ENCODE results near the gene RPRD1A. TPM values are rescaled to one million over a fixed set of nuclear protein-coding genes. Genes with fewer than 3 reads are reported as not detected.

RPRD1A gene
- total RNA-seq, 1 donor from 2014 or later: 52.4 TPM

- H3K27me3 Mint-ChIP-seq: no peaks in the 10 kb centered on the region
- no peak for DNase-seq (ENCODE audit: extremely low spot score, unreplicated experiment)
- TF ChIP-seq, protein P1, sequence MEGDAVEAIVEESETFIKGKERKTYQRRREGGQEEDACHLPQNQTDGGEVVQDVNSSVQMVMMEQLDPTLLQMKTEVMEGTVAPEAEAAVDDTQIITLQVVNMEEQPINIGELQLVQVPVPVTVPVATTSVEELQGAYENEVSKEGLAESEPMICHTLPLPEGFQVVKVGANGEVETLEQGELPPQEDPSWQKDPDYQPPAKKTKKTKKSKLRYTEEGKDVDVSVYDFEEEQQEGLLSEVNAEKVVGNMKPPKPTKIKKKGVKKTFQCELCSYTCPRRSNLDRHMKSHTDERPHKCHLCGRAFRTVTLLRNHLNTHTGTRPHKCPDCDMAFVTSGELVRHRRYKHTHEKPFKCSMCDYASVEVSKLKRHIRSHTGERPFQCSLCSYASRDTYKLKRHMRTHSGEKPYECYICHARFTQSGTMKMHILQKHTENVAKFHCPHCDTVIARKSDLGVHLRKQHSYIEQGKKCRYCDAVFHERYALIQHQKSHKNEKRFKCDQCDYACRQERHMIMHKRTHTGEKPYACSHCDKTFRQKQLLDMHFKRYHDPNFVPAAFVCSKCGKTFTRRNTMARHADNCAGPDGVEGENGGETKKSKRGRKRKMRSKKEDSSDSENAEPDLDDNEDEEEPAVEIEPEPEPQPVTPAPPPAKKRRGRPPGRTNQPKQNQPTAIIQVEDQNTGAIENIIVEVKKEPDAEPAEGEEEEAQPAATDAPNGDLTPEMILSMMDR (conservative IDR thresholded peaks at IDR 0.05): no peak
- no peaks in the 10 kb centered on the region for H3K36me3 Mint-ChIP-seq
- no peaks in the 10 kb centered on the region for H3K4me1 Mint-ChIP-seq (ENCODE audit: unreplicated experiment)
- H3K4me3 Mint-ChIP-seq: no peak overlapping the region
- H3K27ac Mint-ChIP-seq: no peak overlapping the region
- H3K9me3 Mint-ChIP-seq: no peaks in the 10 kb centered on the region
Observed at GRCh38 chr18:36006997-36007396, 60.4 kb downstream of the RPRD1A start.

DNA sequence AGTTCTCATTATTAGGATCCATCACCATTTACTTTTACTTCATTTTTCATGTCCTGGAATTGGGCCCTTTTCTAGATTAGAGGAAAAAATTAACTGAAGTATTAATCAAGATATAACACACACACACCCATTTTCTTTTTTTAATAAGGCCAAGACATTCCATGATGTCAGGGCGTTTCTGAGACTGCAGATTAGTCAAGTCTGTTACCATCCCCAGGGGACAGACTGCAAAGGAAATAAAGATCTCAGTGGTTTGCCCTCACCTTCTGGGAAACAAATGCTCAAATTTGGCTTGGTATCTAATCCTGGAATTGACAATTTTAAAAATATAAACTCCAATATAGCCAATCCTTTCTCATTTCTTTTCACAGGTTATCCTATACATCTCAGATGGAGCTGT is 67.4 kb downstream of the RPRD1A start:
- Mint-ChIP-seq H3K36me3 (no peaks in the 10 kb centered on the region), H3K27ac (no peak overlapping the region), H3K4me3 (no peak overlapping the region), H3K27me3 (no peaks in the 10 kb centered on the region), H3K4me1 (ENCODE audit: unreplicated experiment) (no peaks in the 10 kb centered on the region), H3K9me3 (no peaks in the 10 kb centered on the region)
- TF ChIP-seq, protein P1 (conservative IDR thresholded peaks at IDR 0.05): no peak
- no peak for DNase-seq (ENCODE audit: extremely low spot score, unreplicated experiment)

- Mint-ChIP-seq H3K4me3 (no peak overlapping the region), H3K9me3 (no peaks in the 10 kb centered on the region), H3K36me3 (no peaks in the 10 kb centered on the region), H3K27me3 (no peaks in the 10 kb centered on the region), H3K27ac (no peak overlapping the region), H3K4me1 (ENCODE audit: unreplicated experiment) (no peaks in the 10 kb centered on the region)
- no peak for DNase-seq (ENCODE audit: extremely low spot score, unreplicated experiment)
- TF ChIP-seq, protein P1 (conservative IDR thresholded peaks at IDR 0.05): peak; percentile 67
Observed at GRCh38 chr18:35998967-35999366, 68.4 kb downstream of the RPRD1A start.

GRCh38 chr18:35993013-35993412 is 74.3 kb downstream of the RPRD1A start:
- no peak for DNase-seq (ENCODE audit: extremely low spot score, unreplicated experiment)
- Mint-ChIP-seq H3K9me3 (no peaks in the 10 kb centered on the region), H3K27me3 (no peaks in the 10 kb centered on the region), H3K4me1 (ENCODE audit: unreplicated experiment) (no peaks in the 10 kb centered on the region), H3K27ac (no peak overlapping the region), H3K4me3 (no peak overlapping the region), H3K36me3 (no peaks in the 10 kb centered on the region)
- TF ChIP-seq, protein P1 (conservative IDR thresholded peaks at IDR 0.05): no peak

GRCh38 chr18:35991696-35992095 is 75.7 kb downstream of the RPRD1A start:
- DNase-seq (ENCODE audit: extremely low spot score, unreplicated experiment): no peak
- TF ChIP-seq, protein P1 (conservative IDR thresholded peaks at IDR 0.05): no peak
- Mint-ChIP-seq H3K36me3 (peaks cover 5% of the 10 kb centered on the region), H3K4me1 (ENCODE audit: unreplicated experiment) (no peaks in the 10 kb centered on the region), H3K27ac (no peak overlapping the region), H3K4me3 (no peak overlapping the region), H3K9me3 (no peaks in the 10 kb centered on the region), H3K27me3 (no peaks in the 10 kb centered on the region)

DNA sequence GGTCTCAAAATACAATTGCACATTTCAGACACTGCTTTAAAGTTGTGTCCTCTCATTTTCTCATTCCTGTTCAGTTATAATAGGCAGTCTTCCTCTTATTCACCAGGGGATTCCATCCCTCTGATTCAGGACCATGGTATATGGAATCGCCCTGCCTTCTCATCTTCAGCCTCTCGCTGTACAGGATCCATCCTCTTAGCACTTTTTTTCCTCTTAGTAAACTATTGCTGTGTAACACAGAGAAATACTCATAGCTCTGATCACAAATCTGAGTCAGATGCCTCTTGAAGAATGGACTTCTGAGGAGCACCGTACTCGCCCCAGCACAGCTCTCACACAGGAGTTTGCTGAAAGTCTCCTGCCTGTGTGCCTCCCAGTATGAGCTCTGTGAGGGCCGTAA is 83.5 kb downstream of the RPRD1A start:
- no peaks in the 10 kb centered on the region for H3K9me3 Mint-ChIP-seq
- no peak for DNase-seq (ENCODE audit: extremely low spot score, unreplicated experiment)
- H3K36me3 Mint-ChIP-seq: peaks cover 25% of the 10 kb centered on the region
- no peaks in the 10 kb centered on the region for H3K4me1 Mint-ChIP-seq (ENCODE audit: unreplicated experiment)
- H3K27ac Mint-ChIP-seq: no peak overlapping the region
- no peak overlapping the region for H3K4me3 Mint-ChIP-seq
- TF ChIP-seq, protein P1 (conservative IDR thresholded peaks at IDR 0.05): no peak
- no peaks in the 10 kb centered on the region for H3K27me3 Mint-ChIP-seq
